GM13977 (cell line): ENCODE data around the gene FAM200A.

Source experiments
- DNase-seq: peaks from one replicate; pipeline ENCODE4 v3.0.0; 2012; ENCODE audit warnings: low spot score
- in situ Hi-C: fragments of 300-500 bp; cut with MboI; formaldehyde crosslinking; loops from one replicate; pipeline ENCODE4 v1.12.0; 2022; ENCODE audit warnings: low sequenced_read_pairs, low pct_unique_long_range_greater_than_20kb, mixed read lengths, inconsistent platforms; ENCODE audit not compliant: unreplicated experiment
- TF ChIP-seq, protein P1 (sequence below): IDR thresholded peaks from 2 replicates; pipeline ENCODE4 v1.5.1; 2012; ENCODE audit warnings: mild to moderate bottlenecking, control low read depth; ENCODE audit not compliant: insufficient read depth; ENCODE audit errors: extremely low read depth, missing control alignments

Gene FAM200A

DNA sequence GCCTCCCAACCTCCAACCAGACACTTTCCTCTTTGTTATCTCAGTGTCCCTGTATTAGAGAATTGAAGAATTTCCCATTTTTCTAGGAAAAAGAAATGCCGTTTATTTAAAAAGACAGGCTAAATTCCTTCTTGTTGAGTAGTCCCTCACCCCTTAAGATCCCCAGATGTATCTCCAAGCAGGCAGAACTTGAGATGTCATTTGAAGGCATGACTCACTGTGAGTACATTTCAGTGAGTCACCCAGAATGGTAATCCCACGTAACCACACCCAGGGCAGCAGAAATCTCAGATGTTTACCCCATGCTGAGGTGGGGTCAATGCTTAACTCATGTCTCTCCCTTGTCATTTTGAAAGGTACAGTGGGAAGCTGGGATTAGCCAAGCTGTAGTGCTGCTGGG lies 10.9 kb upstream of the FAM200A start:
- in situ Hi-C loops = no loop called here
- TF ChIP-seq, protein P1, sequence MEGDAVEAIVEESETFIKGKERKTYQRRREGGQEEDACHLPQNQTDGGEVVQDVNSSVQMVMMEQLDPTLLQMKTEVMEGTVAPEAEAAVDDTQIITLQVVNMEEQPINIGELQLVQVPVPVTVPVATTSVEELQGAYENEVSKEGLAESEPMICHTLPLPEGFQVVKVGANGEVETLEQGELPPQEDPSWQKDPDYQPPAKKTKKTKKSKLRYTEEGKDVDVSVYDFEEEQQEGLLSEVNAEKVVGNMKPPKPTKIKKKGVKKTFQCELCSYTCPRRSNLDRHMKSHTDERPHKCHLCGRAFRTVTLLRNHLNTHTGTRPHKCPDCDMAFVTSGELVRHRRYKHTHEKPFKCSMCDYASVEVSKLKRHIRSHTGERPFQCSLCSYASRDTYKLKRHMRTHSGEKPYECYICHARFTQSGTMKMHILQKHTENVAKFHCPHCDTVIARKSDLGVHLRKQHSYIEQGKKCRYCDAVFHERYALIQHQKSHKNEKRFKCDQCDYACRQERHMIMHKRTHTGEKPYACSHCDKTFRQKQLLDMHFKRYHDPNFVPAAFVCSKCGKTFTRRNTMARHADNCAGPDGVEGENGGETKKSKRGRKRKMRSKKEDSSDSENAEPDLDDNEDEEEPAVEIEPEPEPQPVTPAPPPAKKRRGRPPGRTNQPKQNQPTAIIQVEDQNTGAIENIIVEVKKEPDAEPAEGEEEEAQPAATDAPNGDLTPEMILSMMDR = no peak
- DNase-seq = no peak

- TF ChIP-seq, protein P1 = no peak
- in situ Hi-C loops = no loop called here
- DNase-seq = no peak
Measured at GRCh38 chr7:99562114-99562784, 10.3 kb upstream of the FAM200A start.

- no peak for DNase-seq
- in situ Hi-C loops = no loop called here
- TF ChIP-seq, protein P1 = no peak
Measured at GRCh38 chr7:99561737-99562051, 9.8 kb upstream of the FAM200A start.

GRCh38 chr7:99560834-99561736 lies 9.2 kb upstream of the FAM200A start:
- no peak for DNase-seq
- in situ Hi-C loops = no loop called here

DNA sequence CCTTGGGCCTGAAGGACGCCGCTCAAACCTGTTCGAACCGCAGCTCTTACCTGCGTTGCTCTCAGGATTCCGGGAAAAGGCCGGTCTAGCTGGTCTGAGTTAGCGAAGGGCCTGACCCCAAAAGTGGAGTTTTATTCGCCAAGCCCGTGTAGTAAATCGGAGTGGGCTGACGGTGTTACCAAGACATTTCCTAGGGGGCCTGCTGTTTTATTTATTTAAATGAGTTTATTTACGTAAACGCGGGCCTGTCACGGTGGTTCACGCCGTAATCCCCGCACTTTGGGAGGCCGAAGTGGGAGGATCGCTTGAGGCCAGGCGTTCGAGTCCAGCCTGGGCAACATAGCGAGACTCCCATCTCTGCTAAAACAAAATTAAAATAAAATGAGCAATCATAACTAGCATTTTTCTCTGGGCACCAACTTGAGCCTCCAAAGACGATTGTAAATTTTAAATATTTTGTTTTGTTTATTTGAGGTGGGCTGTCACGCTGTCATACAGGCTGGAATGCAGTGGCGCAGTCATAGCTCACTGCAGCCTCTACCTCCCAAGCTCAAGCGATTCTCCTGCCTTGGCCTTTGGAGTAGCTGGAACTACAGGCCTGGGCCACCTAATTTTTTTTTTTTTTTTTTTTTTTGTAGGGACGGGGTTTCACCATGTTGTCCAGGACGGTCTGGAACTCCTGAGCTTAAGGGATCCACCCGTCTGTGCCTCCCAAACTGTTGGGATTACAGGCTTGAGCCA lies 7.4 kb upstream of the FAM200A start:
- DNase-seq = no peak
- in situ Hi-C loops = no loop called here
- TF ChIP-seq, protein P1 = no peak

More at GRCh38 chr7:99560834-99561736, 9.2 kb upstream of the FAM200A start:
- TF ChIP-seq, protein P1 = no peak
